BE2C (cell line): ENCODE data around the gene MAGI1.

Experiments
- DNase-seq: peaks from one replicate; pipeline ENCODE4 v3.0.0-alpha.2; 2020
- H3K27me3 ChIP-seq: fragments of 250-450 bp; sonication (Bioruptor Pico); 2 replicates; pipeline ENCODE4 v1.5.1; 2020; ENCODE audit warnings: mild to moderate bottlenecking
- H3K36me3 ChIP-seq: fragments of 250-450 bp; sonication (Bioruptor Pico); 2 replicates; pipeline ENCODE4 v1.5.1; 2020; ENCODE audit warnings: mild to moderate bottlenecking
- H3K4me1 ChIP-seq: fragments of 250-450 bp; sonication (Bioruptor Pico); 2 replicates; pipeline ENCODE4 v1.5.1; 2020
- H3K4me3 ChIP-seq: 2 replicates; pipeline ENCODE4 v1.5.1; 2011; ENCODE audit warnings: low read depth, low read length
- H3K9me3 ChIP-seq: fragments of 250-450 bp; sonication (Bioruptor Pico); 2 replicates; pipeline ENCODE4 v1.5.1; 2020
- TF ChIP-seq, protein P1 (sequence below): IDR thresholded peaks from 2 replicates; pipeline ENCODE4 v1.5.1; 2012; ENCODE audit warnings: mild to moderate bottlenecking, low read depth, low read length

The MAGI1 gene

GRCh38 chr3:66021731-66022131 is 17.0 kb downstream of the MAGI1 start:
- DNase-seq: no peak
- no peak overlapping the region for H3K4me3 ChIP-seq
- no peaks in the 10 kb centered on the region for H3K27me3 ChIP-seq
- TF ChIP-seq, protein P1, sequence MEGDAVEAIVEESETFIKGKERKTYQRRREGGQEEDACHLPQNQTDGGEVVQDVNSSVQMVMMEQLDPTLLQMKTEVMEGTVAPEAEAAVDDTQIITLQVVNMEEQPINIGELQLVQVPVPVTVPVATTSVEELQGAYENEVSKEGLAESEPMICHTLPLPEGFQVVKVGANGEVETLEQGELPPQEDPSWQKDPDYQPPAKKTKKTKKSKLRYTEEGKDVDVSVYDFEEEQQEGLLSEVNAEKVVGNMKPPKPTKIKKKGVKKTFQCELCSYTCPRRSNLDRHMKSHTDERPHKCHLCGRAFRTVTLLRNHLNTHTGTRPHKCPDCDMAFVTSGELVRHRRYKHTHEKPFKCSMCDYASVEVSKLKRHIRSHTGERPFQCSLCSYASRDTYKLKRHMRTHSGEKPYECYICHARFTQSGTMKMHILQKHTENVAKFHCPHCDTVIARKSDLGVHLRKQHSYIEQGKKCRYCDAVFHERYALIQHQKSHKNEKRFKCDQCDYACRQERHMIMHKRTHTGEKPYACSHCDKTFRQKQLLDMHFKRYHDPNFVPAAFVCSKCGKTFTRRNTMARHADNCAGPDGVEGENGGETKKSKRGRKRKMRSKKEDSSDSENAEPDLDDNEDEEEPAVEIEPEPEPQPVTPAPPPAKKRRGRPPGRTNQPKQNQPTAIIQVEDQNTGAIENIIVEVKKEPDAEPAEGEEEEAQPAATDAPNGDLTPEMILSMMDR: no peak
- no peaks in the 10 kb centered on the region for H3K4me1 ChIP-seq
- no peaks in the 10 kb centered on the region for H3K36me3 ChIP-seq
- H3K9me3 ChIP-seq: no peaks in the 10 kb centered on the region

- no peaks in the 10 kb centered on the region for H3K4me1 ChIP-seq
- H3K27me3 ChIP-seq: no peaks in the 10 kb centered on the region
- no peak for DNase-seq
- no peaks in the 10 kb centered on the region for H3K36me3 ChIP-seq
- H3K4me3 ChIP-seq: no peak overlapping the region
- TF ChIP-seq, protein P1: no peak
- H3K9me3 ChIP-seq: no peaks in the 10 kb centered on the region
Measured at GRCh38 chr3:66019896-66020295, 18.8 kb downstream of the MAGI1 start.

- TF ChIP-seq, protein P1: no peak
Measured at GRCh38 chr3:66018057-66019033, 20.4 kb downstream of the MAGI1 start.

DNA sequence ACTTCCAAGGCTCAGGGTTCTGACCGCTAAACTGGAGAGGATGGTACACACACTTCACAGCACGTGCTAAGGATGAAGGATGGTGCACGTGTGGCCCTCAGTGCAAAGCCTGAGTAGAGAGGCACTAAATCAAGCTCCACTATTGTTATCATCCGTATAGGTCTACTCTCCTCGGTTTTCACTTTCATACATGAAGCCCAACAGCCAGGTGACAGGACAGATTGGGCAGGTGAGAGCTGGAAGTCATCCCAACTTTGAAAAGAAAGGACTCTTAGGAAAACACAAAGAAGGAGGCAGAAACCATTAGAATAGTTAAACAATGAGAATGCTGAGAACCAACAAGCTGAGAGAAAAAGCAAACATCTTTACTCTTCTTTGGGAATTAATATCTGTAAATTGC is 21.1 kb downstream of the MAGI1 start:
- Histone ChIP-seq H3K27me3 (no peaks in the 10 kb centered on the region), H3K4me3 (no peak overlapping the region), H3K9me3 (no peaks in the 10 kb centered on the region), H3K4me1 (no peaks in the 10 kb centered on the region), H3K36me3 (no peaks in the 10 kb centered on the region)
- no peak for DNase-seq
- TF ChIP-seq, protein P1: no peak

More at GRCh38 chr3:66018057-66019033, 20.4 kb downstream of the MAGI1 start:
- no peak for DNase-seq
- Histone ChIP-seq H3K4me3 (no peak overlapping the region), H3K9me3 (no peaks in the 10 kb centered on the region), H3K27me3 (no peaks in the 10 kb centered on the region), H3K4me1 (no peaks in the 10 kb centered on the region), H3K36me3 (no peaks in the 10 kb centered on the region)

GRCh38 chr3:66017084-66017483 is 21.6 kb downstream of the MAGI1 start:
- Histone ChIP-seq H3K4me3 (no peak overlapping the region), H3K4me1 (no peaks in the 10 kb centered on the region), H3K36me3 (no peaks in the 10 kb centered on the region), H3K9me3 (no peaks in the 10 kb centered on the region), H3K27me3 (no peaks in the 10 kb centered on the region)
- TF ChIP-seq, protein P1: no peak
- no peak for DNase-seq

DNA sequence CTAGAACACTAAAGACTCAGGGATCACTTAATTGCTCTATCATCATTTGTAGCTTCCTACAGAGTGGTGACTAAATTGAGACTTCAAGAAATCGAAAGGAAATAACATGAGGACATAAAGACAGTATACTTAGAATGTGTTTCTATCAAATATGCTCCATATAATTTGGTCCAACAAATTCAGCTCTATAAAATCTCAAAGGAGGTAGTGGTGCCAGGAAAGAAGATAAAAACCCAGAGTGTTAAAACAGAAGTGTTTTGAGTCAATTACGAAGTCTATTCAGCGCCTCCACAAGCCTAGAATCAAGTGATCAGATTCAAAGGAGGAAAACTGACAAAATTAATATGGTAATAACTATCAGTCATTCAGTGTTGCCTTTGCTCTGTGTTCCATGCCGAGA is 22.9 kb downstream of the MAGI1 start:
- H3K27me3 ChIP-seq: no peaks in the 10 kb centered on the region

More for the DNA sequence above, 22.9 kb downstream of the MAGI1 start:
- no peaks in the 10 kb centered on the region for H3K9me3 ChIP-seq
- TF ChIP-seq, protein P1: no peak
- no peak overlapping the region for H3K4me3 ChIP-seq
- DNase-seq: no peak
- no peaks in the 10 kb centered on the region for H3K36me3 ChIP-seq
- no peaks in the 10 kb centered on the region for H3K4me1 ChIP-seq
